Left ventricle myocardium inferior (tissue), 1 donor: ENCODE results near the gene ENG. TPM values are rescaled to one million over a fixed set of nuclear protein-coding genes. Genes with fewer than 3 reads are reported as not detected.

ENCODE experiments used
- DNase-seq: peaks from one replicate; pipeline ENCODE4 v3.0.0-alpha.2; 2020
- H3K27ac ChIP-seq: fragments of 200-600 bp; replicated peaks from 2 replicates; pipeline ENCODE4 v1.8.0; 2021
- H3K27me3 ChIP-seq: fragments of 200-600 bp; 2 replicates; pipeline ENCODE4 v1.8.0; 2021; ENCODE audit warnings: low read depth
- H3K36me3 ChIP-seq: fragments of 200-600 bp; 2 replicates; pipeline ENCODE4 v1.8.0; 2021
- H3K4me1 ChIP-seq: fragments of 200-600 bp; 2 replicates; pipeline ENCODE4 v1.8.0; 2021
- H3K4me3 ChIP-seq: fragments of 200-600 bp; 2 replicates; pipeline ENCODE4 v1.8.0; 2021; ENCODE audit warnings: mild to moderate bottlenecking, moderate library complexity
- H3K9me3 ChIP-seq: fragments of 200-600 bp; replicated peaks from 2 replicates; pipeline ENCODE4 v1.8.0; 2021
- intact Hi-C: fragments of 100-400 bp; cut with micrococcal nuclease; formaldehyde crosslinking; loops from one replicate; pipeline ENCODE4 v1.11.0; 2022
- total RNA-seq: library from RNA; stranded (reverse); fragmentation: NEBNext Ultra II Directional; extraction: Animal tissue kit (Norgen Biotek cat#: 25700); gene quantifications from one replicate; pipeline ENCODE4 v1.2.1, GENCODE V29; 2021
- TF ChIP-seq, protein P1 (sequence below): fragments of 200-600 bp; IDR thresholded peaks from 2 replicates; pipeline ENCODE4 v1.8.0; 2021; ENCODE audit warnings: antibody characterized with exemption, mild to moderate bottlenecking, borderline replicate concordance
- donor health status: DM: no; HTN: yes; CAD: no; lungs with severe emphysema.

Gene ENG
- total RNA-seq, 1 donor from 2014 or later: 139 TPM

DNA sequence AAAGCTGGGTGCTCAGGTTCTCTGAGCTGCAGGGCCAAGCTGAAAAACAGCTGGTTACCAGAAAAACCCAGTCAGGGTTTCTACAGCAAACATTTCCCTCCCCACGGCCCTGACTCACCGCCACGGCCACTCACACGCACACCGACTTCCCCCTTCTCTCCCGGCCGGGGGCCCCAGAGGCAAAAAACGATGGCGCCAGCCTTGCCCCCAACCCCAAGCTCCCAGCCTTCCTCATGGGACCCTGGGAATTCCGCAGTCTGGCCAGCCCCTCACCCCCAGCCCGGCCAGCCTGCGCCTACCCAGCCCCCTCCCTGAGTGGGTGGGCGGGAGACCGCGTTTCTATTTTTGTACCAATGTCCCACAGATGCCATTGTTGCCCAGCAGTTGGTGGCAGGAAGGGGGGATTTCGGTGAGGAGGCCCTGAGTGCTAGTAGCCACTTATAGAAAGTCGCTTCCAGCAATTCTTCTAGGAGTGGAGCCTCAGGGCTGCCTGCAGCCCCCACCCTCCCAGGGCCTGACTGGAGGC lies 18.4 kb downstream of the ENG start:
- Histone ChIP-seq H3K27me3 (no peaks in the 10 kb centered on the region), H3K4me1 (peaks cover 100% of the 10 kb centered on the region), H3K9me3 (no peaks in the 10 kb centered on the region), H3K27ac (peak overlapping the region; percentile 97), H3K36me3 (peaks cover 21% of the 10 kb centered on the region), H3K4me3 (peak overlapping the region; percentile 34)
- intact Hi-C loops: no loop called here
- TF ChIP-seq, protein P1, sequence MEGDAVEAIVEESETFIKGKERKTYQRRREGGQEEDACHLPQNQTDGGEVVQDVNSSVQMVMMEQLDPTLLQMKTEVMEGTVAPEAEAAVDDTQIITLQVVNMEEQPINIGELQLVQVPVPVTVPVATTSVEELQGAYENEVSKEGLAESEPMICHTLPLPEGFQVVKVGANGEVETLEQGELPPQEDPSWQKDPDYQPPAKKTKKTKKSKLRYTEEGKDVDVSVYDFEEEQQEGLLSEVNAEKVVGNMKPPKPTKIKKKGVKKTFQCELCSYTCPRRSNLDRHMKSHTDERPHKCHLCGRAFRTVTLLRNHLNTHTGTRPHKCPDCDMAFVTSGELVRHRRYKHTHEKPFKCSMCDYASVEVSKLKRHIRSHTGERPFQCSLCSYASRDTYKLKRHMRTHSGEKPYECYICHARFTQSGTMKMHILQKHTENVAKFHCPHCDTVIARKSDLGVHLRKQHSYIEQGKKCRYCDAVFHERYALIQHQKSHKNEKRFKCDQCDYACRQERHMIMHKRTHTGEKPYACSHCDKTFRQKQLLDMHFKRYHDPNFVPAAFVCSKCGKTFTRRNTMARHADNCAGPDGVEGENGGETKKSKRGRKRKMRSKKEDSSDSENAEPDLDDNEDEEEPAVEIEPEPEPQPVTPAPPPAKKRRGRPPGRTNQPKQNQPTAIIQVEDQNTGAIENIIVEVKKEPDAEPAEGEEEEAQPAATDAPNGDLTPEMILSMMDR: no peak
- DNase-seq: no peak

DNA sequence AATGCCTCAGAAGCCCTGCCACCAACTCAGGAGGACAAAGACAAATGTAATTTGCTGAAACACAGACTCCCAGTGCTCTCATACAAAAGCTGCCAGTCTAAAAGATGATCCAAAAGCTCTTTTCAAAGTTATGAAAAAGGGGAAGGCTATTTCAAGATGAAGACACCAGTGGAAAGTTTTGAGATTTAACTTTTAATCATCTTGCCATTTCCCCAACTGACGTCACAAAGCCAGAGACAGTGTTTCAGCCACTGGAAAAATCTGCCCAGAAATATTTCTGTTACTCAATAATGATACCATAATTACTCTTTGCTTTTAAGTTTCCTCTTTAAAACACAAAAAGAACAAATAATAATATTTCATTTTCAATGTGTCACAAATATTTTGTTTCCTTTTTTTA lies 20.9 kb downstream of the ENG start:
- no peak for DNase-seq
- Histone ChIP-seq H3K4me3 (no peak overlapping the region), H3K27ac (peak overlapping the region; percentile 97), H3K27me3 (no peaks in the 10 kb centered on the region), H3K9me3 (no peaks in the 10 kb centered on the region), H3K36me3 (no peaks in the 10 kb centered on the region), H3K4me1 (peaks cover 100% of the 10 kb centered on the region)
- TF ChIP-seq, protein P1: no peak
- intact Hi-C loops: no loop called here

DNA sequence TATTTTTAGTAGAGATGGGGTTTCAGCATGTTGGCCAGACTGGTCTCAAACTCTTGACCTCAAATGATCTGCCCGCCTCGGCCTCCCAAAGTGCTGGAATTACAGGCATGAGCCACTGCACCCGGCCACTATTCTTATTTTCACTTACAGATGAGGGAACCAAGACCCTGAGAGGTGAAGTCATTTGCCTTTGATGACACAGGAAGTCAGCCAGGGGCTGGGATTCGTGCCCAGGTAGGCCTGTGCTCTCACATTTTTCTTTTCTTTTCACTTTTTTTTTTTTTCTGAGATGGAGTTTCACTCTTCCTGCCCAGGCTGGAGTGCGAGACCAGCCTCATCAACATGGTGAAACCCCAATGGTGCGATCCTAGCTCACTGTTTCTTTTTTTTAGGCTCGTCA lies 22.2 kb downstream of the ENG start:
- Histone ChIP-seq H3K36me3 (peaks cover 4% of the 10 kb centered on the region), H3K27ac (peak overlapping the region; percentile 97)

DNA sequence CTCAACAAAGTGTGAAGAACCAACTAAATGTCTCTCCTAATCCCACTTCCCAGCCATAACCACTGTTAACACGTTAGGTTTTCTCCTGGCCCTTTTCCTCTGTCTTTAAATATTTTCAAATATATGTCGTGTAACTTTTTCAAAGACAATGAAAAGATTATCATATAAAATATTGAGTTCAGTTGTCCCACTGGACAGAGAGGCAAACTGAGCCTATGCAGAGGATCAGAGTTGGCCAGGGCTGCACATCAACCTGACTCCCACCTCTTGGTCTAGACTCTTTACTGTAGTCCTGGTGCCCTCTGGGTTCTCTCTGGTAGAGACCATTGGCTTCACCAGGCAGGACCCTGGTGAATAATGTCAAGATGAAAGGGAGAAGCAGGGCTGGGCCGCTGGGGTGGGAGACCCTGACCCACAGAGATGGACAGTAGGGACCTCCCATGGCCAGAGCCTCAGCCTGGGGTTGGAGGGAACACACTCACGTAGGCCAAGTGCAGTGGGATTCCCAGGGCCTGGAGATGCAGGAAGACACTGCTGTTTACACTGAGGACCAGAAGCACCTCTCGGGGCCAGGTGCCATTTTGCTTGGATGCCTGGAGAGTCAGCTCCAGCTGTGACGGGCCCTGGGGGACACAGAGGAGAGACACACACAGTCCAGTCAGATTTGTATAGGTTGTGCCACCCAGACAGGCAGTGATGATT lies 25.1 kb downstream of the ENG start:
- TF ChIP-seq, protein P1: no peak
- no peaks in the 10 kb centered on the region for H3K27me3 ChIP-seq
- H3K9me3 ChIP-seq: no peaks in the 10 kb centered on the region
- H3K4me3 ChIP-seq: no peak overlapping the region
- peak overlapping the region; percentile 97 for H3K27ac ChIP-seq
- peaks cover 93% of the 10 kb centered on the region for H3K4me1 ChIP-seq
- DNase-seq: no peak
- H3K36me3 ChIP-seq: peaks cover 31% of the 10 kb centered on the region
- intact Hi-C loops: no loop called here

More for the DNA sequence above, 22.2 kb downstream of the ENG start:
- TF ChIP-seq, protein P1: no peak
- intact Hi-C loops: no loop called here
- no peaks in the 10 kb centered on the region for H3K27me3 ChIP-seq
- DNase-seq: no peak
- H3K4me1 ChIP-seq: peaks cover 100% of the 10 kb centered on the region
- H3K9me3 ChIP-seq: no peaks in the 10 kb centered on the region
- no peak overlapping the region for H3K4me3 ChIP-seq

DNA sequence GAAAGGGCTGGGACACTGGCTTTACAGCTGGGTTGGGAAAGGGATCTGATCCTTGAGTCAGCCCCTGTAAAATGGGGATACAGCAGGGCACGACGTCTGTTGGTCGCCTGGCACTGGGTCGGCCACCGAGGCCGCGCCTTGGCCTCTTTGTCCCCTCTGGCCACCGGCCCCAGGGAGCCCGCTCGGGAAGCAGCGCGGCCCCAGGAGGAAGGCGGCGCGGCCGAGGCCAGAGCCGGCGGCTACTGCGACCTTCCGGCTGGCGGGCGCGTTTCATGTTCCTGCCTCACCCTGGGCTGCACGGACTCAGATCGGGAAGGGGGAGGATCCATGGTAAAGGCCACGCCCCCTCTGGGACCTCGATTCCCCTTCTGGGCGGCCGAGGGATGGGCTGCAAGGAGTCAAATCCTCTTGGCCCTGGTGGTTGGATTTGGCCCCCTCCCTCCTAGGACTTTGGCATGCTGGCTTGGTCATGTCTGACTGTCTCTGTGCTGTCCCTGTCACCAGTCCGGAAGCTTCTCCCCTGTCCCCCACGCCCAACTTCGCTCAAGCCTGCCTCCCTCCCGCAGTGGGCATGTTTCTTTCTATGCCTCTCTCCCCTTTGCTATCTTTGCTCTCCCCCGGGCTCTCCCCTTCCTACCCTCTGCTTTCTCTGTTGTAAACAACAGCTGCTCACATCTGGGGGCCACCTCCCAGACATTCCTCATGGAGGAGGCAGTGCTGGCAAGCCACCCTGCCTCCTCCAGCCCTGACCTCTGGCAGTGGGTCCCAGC lies 26.0 kb downstream of the ENG start:
- peaks cover 84% of the 10 kb centered on the region for H3K4me1 ChIP-seq
- peak overlapping the region; percentile 55 for H3K4me3 ChIP-seq
- H3K27ac ChIP-seq: peak overlapping the region; percentile 97
- peaks cover 40% of the 10 kb centered on the region for H3K36me3 ChIP-seq
- no peaks in the 10 kb centered on the region for H3K27me3 ChIP-seq
- peak; percentile 93 for DNase-seq
- no peaks in the 10 kb centered on the region for H3K9me3 ChIP-seq
- intact Hi-C loops: no loop called here
- TF ChIP-seq, protein P1: peak; percentile 23
